ENCODE results near the gene RUSC1. TPM values are rescaled to one million over a fixed set of nuclear protein-coding genes. Genes with fewer than 3 reads are reported as not detected.

Gene RUSC1
- total RNA-seq, 2 donors from 2014 or later, result 74.5 to 83.8 TPM

- Histone ChIP-seq H3K9ac (ENCODE audit: extremely low read depth, low read length, poor library complexity, severe bottlenecking) (no peak overlapping the region), H3K4me3 (ENCODE audit: low read length) (no peak overlapping the region), H3K4me1 (ENCODE audit: control insufficient read depth, insufficient read depth, low read length) (no peaks in the 10 kb centered on the region), H3K9me3 (ENCODE audit: control insufficient read depth, low read length) (no peaks in the 10 kb centered on the region), H3K27ac (ENCODE audit: low read depth, low read length) (no peak overlapping the region), H3K27me3 (ENCODE audit: control insufficient read depth, insufficient read depth, low read length, poor library complexity, severe bottlenecking) (no peaks in the 10 kb centered on the region), H3K36me3 (ENCODE audit: control insufficient read depth, insufficient read depth, low read length) (peaks cover 39% of the 10 kb centered on the region)
- no peak overlapping the region for H3K27ac Mint-ChIP-seq
- no peak for DNase-seq
- no peaks in the 10 kb centered on the region for H3K4me1 Mint-ChIP-seq
- H3K27me3 Mint-ChIP-seq (ENCODE audit: insufficient read depth), result no peaks in the 10 kb centered on the region
- no peak overlapping the region for H3K4me3 Mint-ChIP-seq
- H3K36me3 Mint-ChIP-seq (ENCODE audit: low read depth), result peaks cover 46% of the 10 kb centered on the region
- no peaks in the 10 kb centered on the region for H3K9me3 Mint-ChIP-seq
- TF ChIP-seq, protein P1, sequence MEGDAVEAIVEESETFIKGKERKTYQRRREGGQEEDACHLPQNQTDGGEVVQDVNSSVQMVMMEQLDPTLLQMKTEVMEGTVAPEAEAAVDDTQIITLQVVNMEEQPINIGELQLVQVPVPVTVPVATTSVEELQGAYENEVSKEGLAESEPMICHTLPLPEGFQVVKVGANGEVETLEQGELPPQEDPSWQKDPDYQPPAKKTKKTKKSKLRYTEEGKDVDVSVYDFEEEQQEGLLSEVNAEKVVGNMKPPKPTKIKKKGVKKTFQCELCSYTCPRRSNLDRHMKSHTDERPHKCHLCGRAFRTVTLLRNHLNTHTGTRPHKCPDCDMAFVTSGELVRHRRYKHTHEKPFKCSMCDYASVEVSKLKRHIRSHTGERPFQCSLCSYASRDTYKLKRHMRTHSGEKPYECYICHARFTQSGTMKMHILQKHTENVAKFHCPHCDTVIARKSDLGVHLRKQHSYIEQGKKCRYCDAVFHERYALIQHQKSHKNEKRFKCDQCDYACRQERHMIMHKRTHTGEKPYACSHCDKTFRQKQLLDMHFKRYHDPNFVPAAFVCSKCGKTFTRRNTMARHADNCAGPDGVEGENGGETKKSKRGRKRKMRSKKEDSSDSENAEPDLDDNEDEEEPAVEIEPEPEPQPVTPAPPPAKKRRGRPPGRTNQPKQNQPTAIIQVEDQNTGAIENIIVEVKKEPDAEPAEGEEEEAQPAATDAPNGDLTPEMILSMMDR (conservative IDR thresholded peaks at IDR 0.05), result no peak
Observed at GRCh38 chr1:155379631-155380090, 59.0 kb downstream of the RUSC1 start.

Small RNA genes within 50 kb of the gene (microRNA-seq; reads per million reads assigned to microRNA genes)
- not detected for gene MIR555 (ENCODE audit: borderline microRNAs expressed)

Other genes starting within 250 kb of the RUSC1 start
- gene EFNA3, start 242.1 kb upstream of the RUSC1 start, total RNA-seq, result 1 to 10 TPM; 3.1 to 6.0 TPM
- 1 to 10 TPM; 3.6 to 5.0 TPM for gene EFNA1, start 193.0 kb upstream of the RUSC1 start, total RNA-seq
- gene SLC50A1, start 185.0 kb upstream of the RUSC1 start, total RNA-seq, result 10 to 100 TPM; 25.1 to 29.8 TPM
- gene DPM3, start 180.4 kb upstream of the RUSC1 start, total RNA-seq, result 10 to 100 TPM; 48.8 to 73.4 TPM
- gene KRTCAP2, start 147.6 kb upstream of the RUSC1 start, total RNA-seq, result 100 to 1,000 TPM; 143 to 152 TPM
- gene TRIM46, start 147.0 kb upstream of the RUSC1 start, total RNA-seq, result 1 to 10 TPM; 5.1 to 7.1 TPM
- 10 to 100 TPM; 17.6 to 27.9 TPM for gene THBS3, start 113.0 kb upstream of the RUSC1 start, total RNA-seq
- 10 to 100 TPM; 47.3 to 63.2 TPM for gene MTX1, start 112.2 kb upstream of the RUSC1 start, total RNA-seq
- gene ENTREP3, start 65.4 kb upstream of the RUSC1 start, total RNA-seq, result 10 to 100 TPM; 49.5 to 65.9 TPM
- gene SCAMP3, start 58.5 kb upstream of the RUSC1 start, total RNA-seq, result 10 to 100 TPM; 56.1 TPM
- 10 to 100 TPM; 69.8 to 82.3 TPM for gene CLK2, start 47.4 kb upstream of the RUSC1 start, total RNA-seq
- 1 to 10 TPM; 8.7 to 9.2 TPM for gene HCN3, start 43.4 kb upstream of the RUSC1 start, total RNA-seq
- under 1 TPM in 1 of 2 donors, not detected in 1; 0.40 TPM for gene PKLR, start 19.5 kb upstream of the RUSC1 start, total RNA-seq
- gene FDPS, start 12.0 kb upstream of the RUSC1 start, total RNA-seq, result 100 to 1,000 TPM; 247 to 250 TPM
- gene ASH1L, start 241.9 kb downstream of the RUSC1 start, total RNA-seq, result 10 to 100 TPM; 34.5 to 37.0 TPM

All from endodermal cell (in vitro differentiated cells).